Testis (tissue), 3 donors: ENCODE data around the gene CIBAR2. TPM values are rescaled to one million over a fixed set of nuclear protein-coding genes. Genes with fewer than 3 reads are reported as not detected.

ENCODE experiments used
- DNase-seq: peaks from one replicate; pipeline ENCODE4 v3.0.0-alpha.2; 2019
- H3K27ac ChIP-seq, 2 donors: fragments of 200-600 bp; sonication (generic); one replicate each; pipeline ENCODE4 v1.5.1; 2019
- H3K27me3 ChIP-seq: fragments of 200-600 bp; sonication (generic); one replicate; pipeline ENCODE4 v1.5.1; 2019
- H3K36me3 ChIP-seq: fragments of 200-600 bp; sonication (generic); one replicate; pipeline ENCODE4 v1.5.1; 2017; ENCODE audit warnings: low read depth; ENCODE audit errors: missing control alignments
- H3K4me1 ChIP-seq: fragments of 200-600 bp; sonication (generic); one replicate; pipeline ENCODE4 v1.5.1; 2019
- H3K4me3 ChIP-seq, 2 donors: fragments of 200-600 bp; sonication (generic); one replicate each; pipeline ENCODE4 v1.5.1; 2017 to 2019
- H3K9me3 ChIP-seq: fragments of 200-600 bp; sonication (generic); one replicate; pipeline ENCODE4 v1.5.1; 2017
- POLR2A ChIP-seq: fragments of 450-650 bp; IDR thresholded peaks from one replicate; pipeline ENCODE4 v1.6.1; 2017; ENCODE audit warnings: antibody characterized with exemption, mild to moderate bottlenecking, moderate library complexity
- WGBS, 2 donors: methylation state at CpG; one replicate each; pipeline ENCODE4 v1.1.5; 2018; 5-methylcytosine and 5-hydroxymethylcytosine counted together
- intact Hi-C: fragments of 100-400 bp; cut with DNase I; formaldehyde crosslinking; loops from one replicate; pipeline ENCODE4 v1.15.1; 2023; ENCODE audit warnings: low total_unique reads
- polyA plus RNA-seq: library from polyadenylated mRNA; stranded (reverse); fragments of 350-450 nt; fragmentation: Illumina TruSeq; extraction: RNeasy Lipid Tissue Mini Kit (QIAGEN cat#74804); gene quantifications from one replicate; pipeline ENCODE4 v1.2.3, GENCODE V29; 2014; ENCODE audit warnings: low read depth, low replicate concordance; ENCODE audit not compliant: insufficient read depth
- total RNA-seq, 2 donors: library from RNA; depleted of rRNA; stranded (reverse); fragments of >200 nt; gene quantifications; one replicate each; pipeline ENCODE4 v1.2.3, GENCODE V29; 2016
- TF ChIP-seq, protein P1 (sequence below), 3 experiments: fragments of 450-650 bp in 2 of 3; fragments of 200-600 bp in 1 of 3; sonication (generic) in 1 of 3; IDR thresholded peaks; one replicate each; pipeline ENCODE4 v1.5.1; 2016 to 2019; ENCODE audit warnings: antibody characterized with exemption in 3 of 3, mild to moderate bottlenecking in 2 of 3, moderate library complexity in 1 of 3

CIBAR2 gene
- total and polyA plus RNA-seq, 3 donors from 2014 or later = 0.24 to 1.6 TPM; not detected in 1

DNA sequence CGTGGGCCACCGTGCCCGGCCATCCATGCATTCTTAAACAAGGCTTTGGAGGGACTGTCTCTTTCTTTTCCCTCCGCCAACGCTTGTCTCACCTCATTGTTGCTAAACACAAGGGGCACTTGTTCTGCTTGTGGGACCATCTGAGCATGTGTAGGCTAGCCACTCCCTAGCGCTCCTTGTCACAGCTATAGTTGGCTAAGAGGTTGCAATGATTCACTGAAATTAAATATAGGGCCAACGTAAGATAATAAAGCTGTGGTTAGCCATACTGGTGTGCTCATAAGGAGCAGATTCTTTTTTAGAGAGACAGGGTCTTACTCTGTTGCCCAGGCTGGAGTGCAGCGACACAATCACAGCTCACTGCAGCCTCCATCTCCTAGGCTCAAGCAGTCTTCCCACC lies 43.5 kb downstream of the CIBAR2 start:
- no peaks in the 10 kb centered on the region for H3K27me3 ChIP-seq
- 95 to 97% methylated on average over 8 of the region's 8 CpGs for WGBS, 2 donors
- no peaks in the 10 kb centered on the region for H3K9me3 ChIP-seq
- no peak overlapping the region for H3K4me3 ChIP-seq
- no peak overlapping the region for H3K27ac ChIP-seq
- no peaks in the 10 kb centered on the region for H3K4me1 ChIP-seq
- intact Hi-C loops = no loop called here
- TF ChIP-seq, protein P1, sequence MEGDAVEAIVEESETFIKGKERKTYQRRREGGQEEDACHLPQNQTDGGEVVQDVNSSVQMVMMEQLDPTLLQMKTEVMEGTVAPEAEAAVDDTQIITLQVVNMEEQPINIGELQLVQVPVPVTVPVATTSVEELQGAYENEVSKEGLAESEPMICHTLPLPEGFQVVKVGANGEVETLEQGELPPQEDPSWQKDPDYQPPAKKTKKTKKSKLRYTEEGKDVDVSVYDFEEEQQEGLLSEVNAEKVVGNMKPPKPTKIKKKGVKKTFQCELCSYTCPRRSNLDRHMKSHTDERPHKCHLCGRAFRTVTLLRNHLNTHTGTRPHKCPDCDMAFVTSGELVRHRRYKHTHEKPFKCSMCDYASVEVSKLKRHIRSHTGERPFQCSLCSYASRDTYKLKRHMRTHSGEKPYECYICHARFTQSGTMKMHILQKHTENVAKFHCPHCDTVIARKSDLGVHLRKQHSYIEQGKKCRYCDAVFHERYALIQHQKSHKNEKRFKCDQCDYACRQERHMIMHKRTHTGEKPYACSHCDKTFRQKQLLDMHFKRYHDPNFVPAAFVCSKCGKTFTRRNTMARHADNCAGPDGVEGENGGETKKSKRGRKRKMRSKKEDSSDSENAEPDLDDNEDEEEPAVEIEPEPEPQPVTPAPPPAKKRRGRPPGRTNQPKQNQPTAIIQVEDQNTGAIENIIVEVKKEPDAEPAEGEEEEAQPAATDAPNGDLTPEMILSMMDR (IDR thresholded peaks at IDR 0.05) = no peak
- no peak for TF ChIP-seq POLR2A
- no peaks in the 10 kb centered on the region for H3K36me3 ChIP-seq
- DNase-seq = no peak

DNA sequence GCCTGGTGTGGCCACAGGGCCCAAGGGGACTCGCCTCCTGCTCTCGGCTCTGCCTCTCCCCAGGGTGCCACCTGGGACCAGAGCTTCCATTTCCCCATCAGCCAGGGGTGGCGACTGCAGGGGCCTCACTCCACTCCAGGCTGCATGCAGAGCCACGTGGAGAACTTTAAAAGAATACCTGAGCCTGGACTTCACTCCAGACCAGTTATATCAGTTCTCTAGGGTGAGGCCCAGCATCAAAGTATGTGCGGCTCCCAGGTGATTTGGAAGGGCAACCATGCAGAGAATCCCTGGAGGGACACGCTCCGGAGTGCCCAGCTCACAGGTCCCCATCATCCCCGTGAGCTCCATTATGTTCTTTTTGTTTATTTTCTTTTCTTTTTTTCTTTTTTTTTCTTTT lies 44.8 kb downstream of the CIBAR2 start:
- no peaks in the 10 kb centered on the region for H3K4me1 ChIP-seq
- H3K36me3 ChIP-seq = no peaks in the 10 kb centered on the region
- H3K27ac ChIP-seq = no peak overlapping the region
- WGBS, 2 donors = 90 to 93% methylated on average over 7 to 8 of the region's 8 CpGs
- H3K9me3 ChIP-seq = no peaks in the 10 kb centered on the region
- no peak overlapping the region for H3K4me3 ChIP-seq
- no peaks in the 10 kb centered on the region for H3K27me3 ChIP-seq
- intact Hi-C loops = no loop called here
- TF ChIP-seq, protein P1 (IDR thresholded peaks at IDR 0.05) = no peak
- no peak for TF ChIP-seq POLR2A
- no peak for DNase-seq

DNA sequence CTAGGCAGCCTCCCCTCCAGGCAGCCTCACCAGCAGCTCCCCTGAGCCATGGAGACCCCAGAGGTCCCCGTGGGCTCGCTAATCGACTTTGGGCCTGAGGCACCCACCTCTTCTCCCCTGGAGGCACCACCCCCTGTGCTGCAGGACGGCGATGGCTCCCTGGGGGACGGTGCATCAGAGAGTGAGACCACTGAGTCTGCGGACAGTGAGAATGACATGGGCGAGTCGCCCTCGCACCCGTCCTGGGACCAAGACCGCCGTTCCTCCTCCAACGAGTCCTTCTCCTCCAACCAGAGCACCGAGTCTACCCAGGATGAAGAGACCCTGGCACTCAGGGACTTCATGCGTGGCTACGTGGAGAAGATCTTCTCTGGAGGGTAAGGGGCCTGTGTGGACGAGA lies 45.2 kb downstream of the CIBAR2 start:
- intact Hi-C loops = no loop called here
- Histone ChIP-seq H3K4me1 (no peaks in the 10 kb centered on the region), H3K36me3 (no peaks in the 10 kb centered on the region), H3K9me3 (no peaks in the 10 kb centered on the region), H3K27ac (no peak overlapping the region), H3K4me3 (no peak overlapping the region), H3K27me3 (no peaks in the 10 kb centered on the region)
- 94 to 99% methylated on average over 14 to 18 of the region's 18 CpGs for WGBS, 2 donors
- TF ChIP-seq, protein P1 (IDR thresholded peaks at IDR 0.05) = no peak
- no peak for TF ChIP-seq POLR2A
- DNase-seq = no peak

DNA sequence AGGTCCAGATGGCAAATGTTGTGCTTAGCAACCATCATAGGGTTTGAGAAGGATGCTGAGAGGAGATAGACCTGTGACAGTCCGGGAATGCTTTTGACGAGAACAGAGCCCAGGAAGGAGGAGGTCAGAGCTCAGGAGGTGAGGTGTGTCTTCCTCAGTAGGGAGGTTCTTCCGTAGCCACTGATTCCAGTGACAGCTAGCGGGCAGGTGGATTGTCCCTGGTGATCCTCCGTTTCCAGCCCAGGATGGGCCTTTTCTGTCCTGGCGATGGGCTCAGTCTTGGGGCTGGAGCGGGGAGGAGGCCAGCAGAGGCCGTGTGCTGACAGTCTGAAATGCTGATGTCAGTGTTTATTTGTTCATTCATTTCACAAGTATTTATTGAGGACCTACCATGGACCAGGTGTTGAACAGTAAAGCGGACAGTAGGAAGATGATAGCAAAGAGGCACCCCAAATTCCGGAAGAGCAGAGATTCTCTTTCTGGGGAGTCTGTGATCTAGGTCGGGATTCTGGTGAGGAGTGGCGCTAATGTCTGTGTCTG lies 45.9 kb downstream of the CIBAR2 start:
- Histone ChIP-seq H3K4me3 (no peak overlapping the region), H3K27ac (no peak overlapping the region), H3K27me3 (no peaks in the 10 kb centered on the region), H3K4me1 (no peaks in the 10 kb centered on the region), H3K36me3 (no peaks in the 10 kb centered on the region), H3K9me3 (no peaks in the 10 kb centered on the region)
- 93 to 94% methylated on average over 12 of the region's 12 CpGs for WGBS, 2 donors
- intact Hi-C loops = no loop called here
- no peak for DNase-seq
- TF ChIP-seq, protein P1 (IDR thresholded peaks at IDR 0.05) = no peak
- TF ChIP-seq POLR2A = no peak

DNA sequence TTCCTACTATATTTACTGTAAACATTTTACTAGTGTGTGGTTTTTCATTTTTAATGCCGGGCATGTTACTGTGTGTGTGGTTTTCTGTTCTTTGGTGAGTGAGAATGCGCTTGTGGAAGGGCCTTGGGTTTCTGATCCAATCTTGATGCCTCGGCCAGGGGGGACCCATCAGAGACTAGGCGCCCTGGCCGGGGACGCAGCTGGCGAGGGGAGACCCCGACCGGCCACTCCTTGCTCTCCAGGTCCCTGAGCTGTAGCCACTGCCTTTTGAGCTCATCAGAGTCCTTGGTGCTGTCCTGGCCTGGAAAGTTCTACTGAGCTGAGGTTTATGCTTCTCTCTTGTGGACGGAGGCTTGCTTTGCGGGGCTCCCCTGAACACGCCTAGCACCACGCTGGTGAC lies 47.2 kb downstream of the CIBAR2 start:
- Histone ChIP-seq H3K4me1 (no peaks in the 10 kb centered on the region), H3K36me3 (no peaks in the 10 kb centered on the region), H3K9me3 (no peaks in the 10 kb centered on the region), H3K27ac (no peak overlapping the region), H3K27me3 (no peaks in the 10 kb centered on the region), H3K4me3 (no peak overlapping the region)
- no peak for DNase-seq
- TF ChIP-seq POLR2A = no peak
- 94 to 96% methylated on average over 6 to 13 of the region's 13 CpGs for WGBS, 2 donors
- intact Hi-C loops = no loop called here
